ENCODE measurements around the gene SRGAP3.

SRGAP3 gene

DNA sequence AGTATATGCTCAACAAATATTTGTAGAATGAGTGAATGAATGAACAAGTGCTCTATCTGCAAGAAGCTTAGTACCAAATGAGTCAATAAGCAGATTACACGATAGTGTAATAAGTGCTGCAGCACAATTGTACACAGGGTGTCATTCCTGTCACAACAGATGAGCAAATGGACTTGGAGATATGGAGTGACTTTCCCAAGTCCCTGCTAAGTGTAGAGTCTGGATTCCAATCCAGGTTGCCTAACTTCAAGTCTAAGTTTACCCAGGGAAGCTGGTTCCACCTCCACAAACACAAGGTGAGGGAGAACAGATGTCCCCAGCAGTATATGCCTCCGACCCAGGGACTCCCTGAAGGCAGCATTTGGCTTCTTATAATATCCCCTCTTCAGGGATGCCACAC, 208.4 kb downstream of the SRGAP3 start:
- DNase-seq, result no peak

DNA sequence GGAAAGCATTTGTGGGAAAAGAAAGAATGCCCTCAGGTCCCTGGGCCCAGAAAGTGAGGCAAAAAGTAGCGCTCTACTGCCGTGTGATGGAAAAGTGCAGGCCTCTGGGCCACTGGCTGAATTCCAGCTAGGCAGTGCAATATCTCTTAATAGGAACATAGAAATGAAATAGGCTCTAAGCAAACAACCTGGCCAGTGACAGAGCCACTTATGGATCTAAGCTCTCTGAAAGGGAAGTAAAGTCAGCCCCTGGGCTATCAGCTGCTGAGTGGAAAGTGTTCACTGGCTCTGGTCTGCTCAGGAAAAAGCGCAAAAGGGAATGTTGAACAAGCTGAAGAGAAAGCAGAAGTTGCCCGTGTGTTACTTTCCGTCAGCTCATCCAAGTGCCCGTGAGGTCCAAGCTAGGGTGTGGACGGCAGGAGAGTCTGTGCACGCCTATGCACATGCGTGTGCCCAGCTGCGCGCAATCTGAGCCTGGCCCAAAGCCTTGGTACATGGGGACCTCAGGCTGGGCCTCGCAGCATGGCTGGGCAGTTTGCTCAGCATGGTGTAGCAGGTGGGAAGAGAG, 212.2 kb downstream of the SRGAP3 start:
- no peak for DNase-seq

DNA sequence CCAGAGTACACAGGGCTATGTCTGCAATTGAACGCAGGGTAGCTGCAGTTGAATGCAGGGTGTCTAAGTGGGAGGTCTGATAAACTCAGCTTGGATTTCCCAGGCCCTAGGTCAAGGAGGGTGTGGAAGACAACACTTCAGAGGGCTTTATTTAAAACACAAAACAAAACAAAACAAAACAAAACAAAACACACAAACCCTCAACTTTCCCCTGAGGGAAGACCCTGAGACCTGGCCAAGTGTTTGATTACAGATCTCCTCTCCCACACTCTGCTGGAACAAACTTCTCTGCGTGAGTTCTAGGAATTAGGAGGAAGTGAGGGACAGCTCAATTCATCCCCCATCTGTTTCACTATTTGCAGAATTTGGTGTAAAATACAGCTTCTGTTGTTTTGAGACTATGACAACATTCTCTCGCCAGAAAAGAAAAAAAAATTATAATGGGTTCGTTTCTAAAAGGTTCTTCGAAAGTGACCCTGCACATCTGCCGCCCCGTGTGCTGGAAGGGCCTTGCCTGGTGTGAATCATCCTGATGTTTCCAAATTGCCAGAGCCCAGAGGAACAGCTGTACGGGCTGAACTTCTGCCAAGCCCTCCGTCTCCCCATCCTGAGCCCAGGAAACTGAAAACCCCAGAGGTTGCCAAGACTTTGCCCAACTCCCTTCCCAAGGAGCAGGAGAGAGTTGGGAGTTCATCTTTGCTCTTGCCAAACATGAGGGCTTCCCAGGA, 212.9 kb downstream of the SRGAP3 start:
- peak; percentile 9 for DNase-seq

- no peak for DNase-seq
These were observed 213.5 kb downstream of the SRGAP3 start for GRCh38 chr3:9035961-9036360.

- no peak for DNase-seq
These were observed 214.0 kb downstream of the SRGAP3 start for GRCh38 chr3:9035473-9035872.

DNA sequence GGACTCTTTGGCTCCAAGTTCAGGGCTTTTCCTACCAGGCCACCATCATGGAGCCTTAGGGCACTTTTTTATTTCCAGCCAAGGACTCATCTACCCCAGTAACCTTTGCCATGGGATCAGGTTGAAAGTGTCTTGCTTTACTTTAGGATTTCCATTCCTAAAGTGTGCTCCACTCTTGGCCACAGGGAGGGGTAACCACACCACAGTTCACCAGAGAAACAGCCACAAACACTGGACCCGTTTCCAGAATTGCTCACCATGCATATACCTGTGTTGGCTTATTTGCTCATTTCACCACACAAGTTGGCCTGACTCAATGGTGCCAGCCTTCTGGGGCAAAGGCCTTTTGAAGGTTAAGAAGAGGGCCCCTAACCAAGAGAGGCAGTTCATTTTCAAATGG, 215.6 kb downstream of the SRGAP3 start:
- DNase-seq, result no peak

GRCh38 chr3:9032231-9032777, 217.1 kb downstream of the SRGAP3 start:
- DNase-seq, result no peak

DNA sequence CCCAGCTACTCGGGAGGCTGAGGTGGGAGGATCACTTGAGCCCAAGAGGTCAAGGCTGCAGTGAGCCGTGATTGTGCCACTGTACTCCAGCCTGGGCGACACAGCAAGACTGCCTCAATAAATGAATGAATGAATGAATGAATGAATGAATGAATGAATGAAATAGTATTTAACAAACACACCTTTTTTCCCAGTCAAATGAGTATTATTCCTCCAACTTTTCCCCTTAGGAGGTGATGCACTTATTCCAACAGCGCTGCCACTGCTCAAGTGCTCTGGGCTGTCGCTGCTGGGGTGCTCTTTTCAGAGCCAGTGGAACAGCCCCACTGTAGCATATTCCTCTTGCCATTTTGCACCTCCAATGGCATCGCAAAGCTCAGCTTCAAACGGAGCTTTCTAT, 219.4 kb downstream of the SRGAP3 start:
- DNase-seq, result no peak

GRCh38 chr3:9028134-9028533, 221.3 kb downstream of the SRGAP3 start:
- DNase-seq, result peak; percentile 58

- no peak for DNase-seq
These were observed 223.0 kb downstream of the SRGAP3 start for GRCh38 chr3:9026320-9027045.

- no peak for DNase-seq
These were observed 225.1 kb downstream of the SRGAP3 start for GRCh38 chr3:9024341-9024740.

DNA sequence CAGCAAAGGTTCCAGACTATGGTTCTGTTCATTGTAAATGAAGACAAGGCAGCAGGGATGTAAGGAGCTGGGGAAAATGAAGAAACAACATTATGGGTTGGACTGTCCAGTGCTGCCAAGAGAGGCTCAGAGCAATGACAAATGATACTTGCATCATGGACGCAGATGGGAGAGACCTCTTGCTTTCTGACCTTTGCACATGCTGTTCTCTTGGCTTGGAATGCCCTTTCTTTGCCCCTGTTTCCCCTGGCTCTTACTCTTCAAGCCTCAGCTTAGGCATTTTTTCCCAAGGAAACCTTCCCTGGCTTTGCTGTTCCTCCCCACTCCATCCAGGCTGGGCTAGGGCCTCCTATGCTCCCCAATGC, 226.2 kb downstream of the SRGAP3 start:
- DNase-seq, result no peak

DNA sequence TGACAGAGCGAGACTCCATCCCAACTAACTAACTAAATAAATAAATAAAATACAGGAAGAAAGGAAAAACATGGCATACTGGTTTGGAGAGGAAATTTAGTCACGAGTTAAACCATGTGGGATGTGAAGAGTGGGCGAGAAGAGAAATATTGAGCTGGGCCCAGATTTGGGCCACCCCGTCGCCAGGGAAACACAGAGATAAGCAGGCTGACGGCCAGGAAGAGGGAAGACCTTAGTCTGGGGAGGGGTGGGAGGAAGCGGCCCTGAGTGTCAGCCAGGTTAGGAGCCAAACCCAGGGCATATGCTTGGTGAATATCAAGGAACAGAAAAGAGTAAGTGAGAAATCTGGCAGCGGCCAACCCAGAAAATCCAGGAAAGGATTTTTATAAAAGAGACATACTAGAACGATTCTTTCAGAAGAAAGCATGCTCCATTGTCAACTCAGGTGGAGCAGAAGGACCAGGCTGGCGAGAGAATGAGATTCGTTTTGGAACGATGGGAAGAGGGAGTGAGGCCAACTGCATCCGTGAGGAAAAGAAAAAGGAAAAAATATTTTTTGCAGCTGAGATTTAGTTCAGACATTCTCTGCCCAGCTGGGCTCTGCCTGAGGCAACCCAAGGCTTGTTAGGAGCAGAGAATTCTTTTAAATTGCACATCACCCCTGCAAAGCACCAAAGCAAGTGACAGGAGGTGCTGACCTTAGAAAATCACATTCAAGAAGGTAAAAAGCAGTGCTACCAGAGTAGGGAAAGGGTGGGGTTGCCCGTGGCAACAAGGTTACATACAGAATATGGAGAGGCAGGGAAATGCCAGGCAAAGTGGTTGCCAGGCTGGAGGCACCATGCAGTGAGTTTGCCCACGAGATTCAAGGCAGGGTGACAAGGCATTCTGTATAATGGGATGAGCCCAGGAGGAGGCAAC, 226.9 kb downstream of the SRGAP3 start:
- DNase-seq, result no peak

DNA sequence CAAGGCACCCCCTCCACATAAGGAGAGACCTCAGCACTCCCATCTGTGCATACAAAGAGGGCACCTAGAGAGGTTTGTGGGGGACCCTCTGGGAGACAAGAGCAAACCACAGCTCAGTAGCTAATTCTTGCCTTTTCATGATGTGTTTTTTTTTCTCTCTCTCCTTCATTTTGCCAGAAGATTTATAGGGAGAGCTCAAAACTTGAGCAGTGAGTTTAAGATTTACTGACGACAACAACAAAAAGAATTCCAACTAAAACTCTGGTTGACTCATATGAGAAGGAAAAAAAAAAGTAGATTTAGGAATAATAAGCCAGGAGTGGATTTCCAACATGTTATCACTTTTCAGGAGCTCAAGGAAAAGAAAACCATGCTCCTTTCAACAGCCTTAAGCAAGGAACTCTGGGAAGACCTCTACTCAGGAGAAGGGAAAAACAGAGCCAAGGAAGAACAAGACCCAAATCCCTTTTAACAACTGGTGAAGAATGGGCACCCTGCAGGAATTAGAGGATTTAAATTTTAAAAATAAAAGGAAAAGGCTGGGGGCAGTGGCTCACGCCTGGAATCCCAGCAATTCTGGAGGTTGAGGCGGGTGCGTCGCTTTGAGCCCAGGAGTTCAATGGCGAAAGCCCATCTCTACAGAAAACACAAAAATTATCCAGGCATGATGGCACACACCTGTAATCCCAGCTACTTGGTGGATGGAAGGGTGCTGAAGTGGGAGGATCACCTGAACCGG, 228.0 kb downstream of the SRGAP3 start:
- no peak for DNase-seq

- no peak for DNase-seq
These were observed 229.0 kb downstream of the SRGAP3 start for GRCh38 chr3:9020426-9020825.

DNA sequence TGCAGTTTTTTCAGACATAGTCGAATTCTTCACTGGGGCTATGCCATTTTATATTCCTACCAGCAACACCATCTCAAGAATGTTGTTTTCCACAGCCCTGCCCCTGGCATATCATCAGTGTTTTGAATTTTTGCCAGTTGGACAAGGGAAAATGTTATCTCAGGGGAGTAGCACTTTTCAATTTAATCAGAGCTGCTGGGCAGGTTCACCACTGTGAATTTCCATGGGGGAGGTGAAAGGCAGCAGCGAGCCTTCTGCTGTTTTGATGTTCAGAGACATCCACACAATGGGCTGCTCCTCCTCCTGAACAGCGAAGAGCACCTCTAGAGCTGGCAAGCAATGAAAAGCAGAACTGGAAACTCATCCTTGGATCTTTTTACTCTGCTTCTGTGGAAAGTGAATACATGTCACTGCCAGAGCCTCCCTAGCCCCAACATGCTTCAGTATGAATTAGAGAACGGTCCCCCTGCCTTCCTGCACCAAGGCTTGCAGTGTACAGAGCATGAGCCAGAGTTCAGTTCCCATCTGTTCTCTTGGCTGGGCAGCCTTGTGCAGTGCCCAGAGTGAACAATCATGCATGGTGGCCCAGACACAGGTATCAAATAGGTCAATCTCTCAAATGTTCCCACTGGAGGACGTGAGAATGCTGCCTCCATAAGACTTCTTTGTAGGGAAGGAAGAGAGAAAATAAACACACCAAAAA, 230.0 kb downstream of the SRGAP3 start:
- DNase-seq, result peak; percentile 17

GRCh38 chr3:9015250-9015649, 234.2 kb downstream of the SRGAP3 start:
- DNase-seq, result no peak

DNA sequence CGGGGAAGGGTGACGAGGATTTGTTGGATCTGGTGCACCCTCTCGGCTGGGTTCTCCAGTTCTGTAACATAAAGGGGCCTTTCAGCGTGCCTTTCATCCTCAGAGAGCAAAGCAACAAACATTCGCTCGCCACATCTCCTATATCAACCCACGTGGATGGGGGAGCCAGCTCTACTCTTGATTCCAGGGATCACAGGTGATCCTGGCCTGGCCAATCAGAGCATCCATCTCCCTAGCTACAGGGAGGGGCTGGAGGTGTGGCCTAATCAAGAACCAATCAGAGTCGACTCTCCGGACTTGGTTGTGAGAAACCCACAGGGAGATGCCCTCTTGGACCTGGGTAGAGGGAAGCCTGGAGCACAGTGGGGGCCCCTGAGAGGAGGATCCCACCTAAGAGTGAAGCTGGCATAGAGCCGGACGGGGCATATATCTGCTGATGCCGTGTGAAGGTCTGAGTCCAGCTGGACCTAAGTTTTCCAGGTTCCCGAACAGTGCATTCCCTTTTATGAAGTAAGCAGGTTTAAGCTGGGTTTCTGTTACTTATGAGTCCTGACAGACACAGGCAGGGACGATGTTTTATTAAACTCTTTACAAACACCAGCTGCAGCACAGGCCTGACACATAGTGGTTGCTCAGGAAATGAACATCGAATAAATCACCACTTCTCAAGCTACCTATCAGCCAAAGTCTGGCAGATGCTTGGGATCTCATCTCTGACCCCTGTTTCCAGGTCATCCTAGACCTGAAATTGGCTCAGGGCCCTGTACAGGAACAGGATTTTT, 235.5 kb downstream of the SRGAP3 start:
- DNase-seq, result no peak

DNA sequence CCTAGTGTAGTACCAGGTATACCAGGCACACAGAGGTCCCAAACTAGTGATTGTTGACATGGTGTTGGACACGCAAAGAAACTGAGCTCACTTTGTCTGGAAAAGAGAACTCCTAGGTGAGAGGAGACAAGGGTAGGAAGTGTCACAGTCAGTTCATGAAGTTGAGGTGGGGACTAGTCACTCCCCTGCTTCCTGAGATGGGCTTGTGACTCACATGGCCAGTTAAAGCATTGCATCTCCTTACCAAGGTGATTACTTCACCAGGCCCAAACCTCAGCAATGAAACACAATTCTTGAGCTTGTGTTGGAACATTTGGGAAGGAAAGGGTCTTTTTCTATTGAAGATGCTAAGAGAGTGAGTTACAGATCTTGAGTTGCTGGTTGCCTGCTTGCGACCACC, 236.9 kb downstream of the SRGAP3 start:
- DNase-seq, result no peak

- no peak for DNase-seq
These were observed 239.4 kb downstream of the SRGAP3 start for GRCh38 chr3:9009976-9010545.

Data from NCI-H446 treated with DMSO at 0.1 percent for 48 hours (cell line).